MCF 10A (cell line): ENCODE measurements around the gene ALB. TPM values are rescaled to one million over a fixed set of nuclear protein-coding genes. Genes with fewer than 3 reads are reported as not detected.

Experiments used
- BruUV-seq: library from RNA; stranded (reverse); fragments of 400-500 nt; replicated peaks from 2 replicates; lab custom pipeline; 2021; lab: Mats Ljungman, UMichigan
- CTCF ChIA-PET: fragments of 300-600 bp; sonication (Branson Sonifier 250); formaldehyde crosslinking; extraction: SDS; loops from one replicate; lab custom pipeline; 2021; ENCODE audit warnings: antibody characterized with exemption, inconsistent platforms; lab: Yijun Ruan, JAX
- POLR2A ChIA-PET: fragments of 300-600, 350-650 bp; sonication (Branson Sonifier 250); formaldehyde crosslinking; extraction: SDS; loops from one replicate; lab custom pipeline; 2020; ENCODE audit warnings: antibody characterized with exemption, inconsistent platforms; lab: Yijun Ruan, JAX
- DNase-seq: peaks from one replicate; pipeline ENCODE4 v3.0.0-alpha.2; 2018; ENCODE audit not compliant: unreplicated experiment
- H3K27ac Mint-ChIP-seq: one replicate; pipeline ENCODE4 v1.8.0; 2022; ENCODE audit warnings: mild to moderate bottlenecking, low read depth, mixed read lengths; ENCODE audit not compliant: unreplicated experiment
- H3K27me3 Mint-ChIP-seq: one replicate; pipeline ENCODE4 v1.8.0; 2022; ENCODE audit warnings: mixed read lengths; ENCODE audit not compliant: insufficient read depth, unreplicated experiment
- H3K36me3 Mint-ChIP-seq: one replicate; pipeline ENCODE4 v1.8.0; 2022; ENCODE audit warnings: mild to moderate bottlenecking, moderate library complexity, mixed read lengths; ENCODE audit not compliant: insufficient read depth, unreplicated experiment
- H3K4me1 Mint-ChIP-seq: one replicate; pipeline ENCODE4 v1.8.0; 2022; ENCODE audit warnings: mixed read lengths; ENCODE audit not compliant: insufficient read depth, unreplicated experiment
- H3K4me3 Mint-ChIP-seq: one replicate; pipeline ENCODE4 v1.8.0; 2022; ENCODE audit warnings: mild to moderate bottlenecking, moderate library complexity, mixed read lengths; ENCODE audit not compliant: unreplicated experiment
- H3K9me3 Mint-ChIP-seq: one replicate; pipeline ENCODE4 v1.8.0; 2022; ENCODE audit warnings: mixed read lengths; ENCODE audit not compliant: unreplicated experiment
- CTCF ChIP-seq: fragments of 200-600 bp; IDR thresholded peaks from one replicate; pipeline ENCODE4 v1.8.0; 2022; ENCODE audit warnings: antibody characterized with exemption, mild to moderate bottlenecking; ENCODE audit not compliant: unreplicated experiment
- intact Hi-C: fragments of 100-400 bp; cut with micrococcal nuclease; formaldehyde crosslinking; loops from 2 replicates; pipeline ENCODE4 v1.14.1; 2022
- total RNA-seq: library from RNA; stranded (reverse); gene quantifications from 2 replicates; pipeline ENCODE4 v1.2.3, GENCODE V29; 2022

The ALB gene
- total RNA-seq, 1 experiment from 2014 or later, result not detected

- intact Hi-C loops, result no loop called here
- CTCF ChIA-PET, result interaction anchor here (0.9 kb wide), 1 partner anchor 69 kb away, joined by 4 read pairs; no protein-coding TSS in a partner anchor
- TF ChIP-seq CTCF, result no peak
- Mint-ChIP-seq H3K9me3 (no peaks in the 10 kb centered on the region), H3K4me1 (no peaks in the 10 kb centered on the region), H3K27ac (no peak overlapping the region), H3K36me3 (no peaks in the 10 kb centered on the region), H3K4me3 (no peak overlapping the region), H3K27me3 (peaks cover 12% of the 10 kb centered on the region)
- no peak for DNase-seq
- POLR2A ChIA-PET, result no interaction called here
- no TSS peak for BruUV-seq
Measured at GRCh38 chr4:73376976-73377375, 27.1 kb upstream of the ALB start.

GRCh38 chr4:73378887-73379286, 25.2 kb upstream of the ALB start:
- intact Hi-C loops, result no loop called here
- no peak overlapping the region for H3K4me3 Mint-ChIP-seq

GRCh38 chr4:73379946-73380345, 24.1 kb upstream of the ALB start:
- no peak for TF ChIP-seq CTCF
- POLR2A ChIA-PET, result no interaction called here
- H3K27ac Mint-ChIP-seq, result no peak overlapping the region
- no peak overlapping the region for H3K4me3 Mint-ChIP-seq
- no peaks in the 10 kb centered on the region for H3K36me3 Mint-ChIP-seq
- CTCF ChIA-PET, result interaction anchor here (1.9 kb wide), 1 partner anchor 66 kb away, joined by 4 read pairs; no protein-coding TSS in a partner anchor
- peak; percentile 4 for DNase-seq
- intact Hi-C loops, result no loop called here
- peaks cover 12% of the 10 kb centered on the region for H3K27me3 Mint-ChIP-seq
- BruUV-seq, result no TSS peak
- H3K9me3 Mint-ChIP-seq, result no peaks in the 10 kb centered on the region
- no peaks in the 10 kb centered on the region for H3K4me1 Mint-ChIP-seq

More at GRCh38 chr4:73378887-73379286, 25.2 kb upstream of the ALB start:
- no peak for TF ChIP-seq CTCF
- Mint-ChIP-seq H3K9me3 (no peaks in the 10 kb centered on the region), H3K27me3 (peaks cover 12% of the 10 kb centered on the region), H3K36me3 (no peaks in the 10 kb centered on the region), H3K4me1 (no peaks in the 10 kb centered on the region), H3K27ac (no peak overlapping the region)
- POLR2A ChIA-PET, result no interaction called here
- no peak for DNase-seq
- CTCF ChIA-PET, result interaction anchor here (1.9 kb wide), 1 partner anchor 67 kb away, joined by 4 read pairs; no protein-coding TSS in a partner anchor
- no TSS peak for BruUV-seq

- Mint-ChIP-seq H3K27me3 (peaks cover 12% of the 10 kb centered on the region), H3K36me3 (no peaks in the 10 kb centered on the region), H3K27ac (no peak overlapping the region), H3K4me1 (no peaks in the 10 kb centered on the region), H3K4me3 (no peak overlapping the region), H3K9me3 (peaks cover 6% of the 10 kb centered on the region)
- ChIA-PET POLR2A (interaction anchor here (0.7 kb wide), 1 partner anchor 39 kb away, joined by 3 read pairs; no protein-coding TSS in a partner anchor), CTCF (interaction anchor here (0.5 to 0.6 kb wide), 2 partner anchors 106 to 1390 kb away, joined by 3 read pairs; no protein-coding TSS in a partner anchor)
- BruUV-seq, result no TSS peak
- no peak for TF ChIP-seq CTCF
- DNase-seq, result no peak
- intact Hi-C loops, result no loop called here
Measured at GRCh38 chr4:73381214-73381613, 22.9 kb upstream of the ALB start.
